Activated CD4-positive, alpha-beta memory T cell treated with anti-CD3 and anti-CD28 coated beads, Interleukin-2, amount 10 ng/mL, durations not matched to agents 7 days and 5 days (primary cell): ENCODE results near the gene ERC2. TPM values are rescaled to one million over a fixed set of nuclear protein-coding genes. Genes with fewer than 3 reads are reported as not detected.

Experiments
- CTCF ChIA-PET: fragments of 350-600 bp; sonication (Branson Sonifier 250); formaldehyde crosslinking; loops from one replicate; lab custom pipeline; 2021; ENCODE audit warnings: antibody characterized with exemption, inconsistent platforms; lab: Charles Lee
- POLR2A ChIA-PET: fragments of 350-600 bp; sonication (Branson Sonifier 250); formaldehyde crosslinking; loops from one replicate; lab custom pipeline; 2021; ENCODE audit warnings: antibody characterized with exemption; lab: Charles Lee
- DNase-seq: peaks from one replicate; pipeline ENCODE4 v3.0.0-alpha.2; 2020
- H3K27ac Mint-ChIP-seq: one replicate; pipeline ENCODE4 v1.8.0; 2021; ENCODE audit warnings: mild to moderate bottlenecking, mixed read lengths
- H3K27me3 Mint-ChIP-seq: one replicate; pipeline ENCODE4 v1.8.0; 2021; ENCODE audit warnings: mixed read lengths
- H3K36me3 Mint-ChIP-seq: one replicate; pipeline ENCODE4 v1.8.0; 2021; ENCODE audit warnings: low read depth, mixed read lengths
- H3K4me1 Mint-ChIP-seq: one replicate; pipeline ENCODE4 v1.8.0; 2021; ENCODE audit warnings: mixed read lengths
- H3K4me3 Mint-ChIP-seq: one replicate; pipeline ENCODE4 v1.8.0; 2021; ENCODE audit warnings: mild to moderate bottlenecking, mixed read lengths
- H3K9me3 Mint-ChIP-seq: one replicate; pipeline ENCODE4 v1.8.0; 2021; ENCODE audit warnings: mixed read lengths
- total RNA-seq, 2 experiments: library from RNA; stranded (reverse); gene quantifications; one replicate each; pipeline ENCODE4 v1.2.3, GENCODE V29; 2021

ERC2 gene
- total RNA-seq, 2 experiments from 2014 or later = not detected

DNA sequence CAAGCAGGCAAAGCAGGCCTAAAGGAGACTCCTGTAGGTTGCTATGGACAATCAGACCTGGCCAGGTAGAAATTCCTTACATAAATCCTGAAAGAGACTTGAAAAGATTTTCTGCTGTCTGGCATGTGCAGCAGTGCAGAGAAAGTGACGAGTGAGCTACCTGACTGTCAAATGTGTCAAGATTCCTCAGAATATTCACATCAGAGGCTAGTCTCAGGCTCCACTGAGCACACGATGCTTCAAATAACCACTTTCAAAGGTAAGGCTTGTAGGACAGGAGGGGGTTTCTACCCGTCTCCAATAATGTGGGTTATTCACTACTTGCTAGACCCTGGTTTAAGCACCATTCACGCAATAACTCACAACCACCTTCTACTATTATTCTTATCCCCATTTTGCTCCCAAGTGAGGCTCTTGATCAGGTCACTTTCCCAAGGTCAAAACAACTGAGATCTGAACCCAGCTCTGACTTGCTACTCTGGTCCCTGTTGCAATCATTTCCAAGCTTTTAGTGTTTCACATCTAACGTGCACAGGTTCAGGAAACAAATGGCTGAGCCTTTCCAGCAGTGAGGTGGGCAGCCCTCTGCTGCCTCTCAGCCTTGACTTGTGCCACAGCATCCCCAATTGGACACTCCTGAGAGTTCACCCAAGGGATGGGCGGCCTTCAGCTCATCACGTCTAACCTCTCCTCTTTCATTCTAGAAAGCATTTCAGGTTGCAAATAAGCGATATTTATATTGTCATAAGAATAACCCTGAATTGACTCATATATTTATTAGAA lies 651.3 kb downstream of the ERC2 start:
- CTCF ChIA-PET = no interaction called here
- no peaks in the 10 kb centered on the region for H3K27me3 Mint-ChIP-seq
- H3K27ac Mint-ChIP-seq = no peak overlapping the region
- no peaks in the 10 kb centered on the region for H3K36me3 Mint-ChIP-seq
- no peak overlapping the region for H3K4me3 Mint-ChIP-seq
- H3K9me3 Mint-ChIP-seq = peaks cover 5% of the 10 kb centered on the region
- POLR2A ChIA-PET = no interaction called here
- no peaks in the 10 kb centered on the region for H3K4me1 Mint-ChIP-seq
- DNase-seq = no peak

DNA sequence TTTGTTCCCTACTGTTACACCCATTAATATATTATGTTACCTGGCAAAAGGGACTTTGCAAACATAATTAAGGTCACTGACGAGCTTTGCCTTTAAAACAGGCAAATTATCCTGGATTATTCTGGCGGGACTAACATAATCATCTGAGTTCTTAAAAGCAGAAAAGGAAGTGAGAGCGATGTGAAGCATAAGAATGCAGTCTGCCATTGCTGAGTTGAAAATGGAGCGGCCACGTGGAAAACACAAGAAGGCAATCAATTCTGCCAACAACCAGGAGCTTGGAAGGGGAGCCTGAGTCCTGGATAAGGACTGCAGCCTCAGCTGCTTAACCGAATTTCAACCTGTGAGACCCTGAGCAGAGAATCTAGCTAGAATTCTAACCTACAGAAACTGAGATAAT lies 653.0 kb downstream of the ERC2 start:
- DNase-seq = no peak
- POLR2A ChIA-PET = no interaction called here
- Mint-ChIP-seq H3K4me1 (no peaks in the 10 kb centered on the region), H3K27me3 (no peaks in the 10 kb centered on the region), H3K4me3 (no peak overlapping the region), H3K9me3 (no peaks in the 10 kb centered on the region), H3K27ac (no peak overlapping the region), H3K36me3 (no peaks in the 10 kb centered on the region)
- CTCF ChIA-PET = no interaction called here

GRCh38 chr3:55813268-55814097 lies 654.8 kb downstream of the ERC2 start:
- Mint-ChIP-seq H3K27ac (no peak overlapping the region), H3K27me3 (no peaks in the 10 kb centered on the region), H3K36me3 (no peaks in the 10 kb centered on the region), H3K4me1 (no peaks in the 10 kb centered on the region), H3K9me3 (no peaks in the 10 kb centered on the region), H3K4me3 (no peak overlapping the region)
- ChIA-PET CTCF (no interaction called here), POLR2A (no interaction called here)
- no peak for DNase-seq

- H3K9me3 Mint-ChIP-seq = no peaks in the 10 kb centered on the region
- ChIA-PET POLR2A (no interaction called here), CTCF (no interaction called here)
- DNase-seq = no peak
- no peaks in the 10 kb centered on the region for H3K4me1 Mint-ChIP-seq
- H3K36me3 Mint-ChIP-seq = no peaks in the 10 kb centered on the region
- no peaks in the 10 kb centered on the region for H3K27me3 Mint-ChIP-seq
- H3K4me3 Mint-ChIP-seq = no peak overlapping the region
- no peak overlapping the region for H3K27ac Mint-ChIP-seq
These were observed 655.8 kb downstream of the ERC2 start for GRCh38 chr3:55812394-55813013.

- no peak for DNase-seq
- Mint-ChIP-seq H3K27me3 (no peaks in the 10 kb centered on the region), H3K36me3 (no peaks in the 10 kb centered on the region), H3K4me1 (no peaks in the 10 kb centered on the region), H3K9me3 (no peaks in the 10 kb centered on the region), H3K4me3 (no peak overlapping the region), H3K27ac (no peak overlapping the region)
- POLR2A ChIA-PET = no interaction called here
- CTCF ChIA-PET = no interaction called here
These were observed 661.1 kb downstream of the ERC2 start for GRCh38 chr3:55807210-55807609.

DNA sequence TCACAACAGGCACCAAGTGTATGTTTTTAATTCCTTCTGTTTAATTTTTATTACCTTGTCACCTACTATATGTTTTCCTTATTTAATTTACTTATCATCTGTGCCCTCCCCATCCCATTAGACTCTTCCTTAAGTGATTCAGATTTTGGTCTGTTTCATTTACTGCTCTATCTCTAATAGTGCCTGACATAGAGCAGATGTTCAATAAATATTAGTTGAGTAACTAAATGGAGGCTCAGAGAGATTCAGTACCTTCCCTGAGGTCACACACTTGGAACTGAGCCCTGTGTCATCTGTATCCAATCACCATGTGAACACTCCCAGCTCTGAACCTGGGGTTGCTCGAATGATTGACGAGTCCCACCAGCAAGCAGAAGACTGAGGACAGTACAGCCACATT lies 663.1 kb downstream of the ERC2 start:
- H3K36me3 Mint-ChIP-seq = no peaks in the 10 kb centered on the region
- POLR2A ChIA-PET = no interaction called here
- H3K27me3 Mint-ChIP-seq = no peaks in the 10 kb centered on the region
- no peak overlapping the region for H3K27ac Mint-ChIP-seq
- H3K4me3 Mint-ChIP-seq = no peak overlapping the region
- H3K4me1 Mint-ChIP-seq = no peaks in the 10 kb centered on the region
- no peak for DNase-seq
- CTCF ChIA-PET = no interaction called here
- H3K9me3 Mint-ChIP-seq = no peaks in the 10 kb centered on the region

GRCh38 chr3:55804170-55805095 lies 663.8 kb downstream of the ERC2 start:
- Mint-ChIP-seq H3K9me3 (no peaks in the 10 kb centered on the region), H3K4me1 (no peaks in the 10 kb centered on the region), H3K27ac (no peak overlapping the region), H3K27me3 (no peaks in the 10 kb centered on the region), H3K4me3 (no peak overlapping the region), H3K36me3 (no peaks in the 10 kb centered on the region)
- no peak for DNase-seq
- CTCF ChIA-PET = no interaction called here
- POLR2A ChIA-PET = no interaction called here

- H3K4me3 Mint-ChIP-seq = no peak overlapping the region
- no peaks in the 10 kb centered on the region for H3K27me3 Mint-ChIP-seq
- no peaks in the 10 kb centered on the region for H3K9me3 Mint-ChIP-seq
- ChIA-PET CTCF (no interaction called here), POLR2A (no interaction called here)
- no peak for DNase-seq
- no peaks in the 10 kb centered on the region for H3K36me3 Mint-ChIP-seq
- no peaks in the 10 kb centered on the region for H3K4me1 Mint-ChIP-seq
- H3K27ac Mint-ChIP-seq = no peak overlapping the region
These were observed 665.5 kb downstream of the ERC2 start for GRCh38 chr3:55802816-55803215.

GRCh38 chr3:55801676-55802075 lies 666.6 kb downstream of the ERC2 start:
- DNase-seq = no peak
- no peak overlapping the region for H3K4me3 Mint-ChIP-seq
- no peaks in the 10 kb centered on the region for H3K27me3 Mint-ChIP-seq
- no peak overlapping the region for H3K27ac Mint-ChIP-seq
- ChIA-PET CTCF (no interaction called here), POLR2A (no interaction called here)
- no peaks in the 10 kb centered on the region for H3K36me3 Mint-ChIP-seq
- H3K9me3 Mint-ChIP-seq = no peaks in the 10 kb centered on the region
- no peaks in the 10 kb centered on the region for H3K4me1 Mint-ChIP-seq

DNA sequence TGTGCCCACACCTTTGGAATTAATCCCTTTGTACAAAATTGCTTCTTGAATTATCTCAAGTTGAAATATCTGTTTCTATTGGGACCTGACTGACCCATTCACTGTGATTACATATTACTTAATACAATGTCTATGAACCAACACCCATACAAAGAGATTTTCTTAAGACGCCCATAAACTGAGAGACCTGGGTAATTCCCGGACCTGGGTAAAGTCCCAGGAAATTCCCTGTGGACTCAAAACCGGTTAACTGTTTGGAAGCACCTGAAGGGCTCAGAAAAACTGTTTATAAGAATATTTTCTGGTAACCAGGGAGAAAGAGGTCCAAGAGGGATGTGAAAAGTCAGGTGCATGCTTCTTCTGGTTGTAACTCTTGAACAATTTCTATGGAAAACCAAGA lies 667.2 kb downstream of the ERC2 start:
- no peaks in the 10 kb centered on the region for H3K4me1 Mint-ChIP-seq
- H3K4me3 Mint-ChIP-seq = no peak overlapping the region
- no peaks in the 10 kb centered on the region for H3K36me3 Mint-ChIP-seq
- H3K27me3 Mint-ChIP-seq = no peaks in the 10 kb centered on the region
- ChIA-PET POLR2A (no interaction called here), CTCF (no interaction called here)
- no peak overlapping the region for H3K27ac Mint-ChIP-seq
- DNase-seq = no peak
- H3K9me3 Mint-ChIP-seq = no peaks in the 10 kb centered on the region

GRCh38 chr3:55797775-55798174 lies 670.5 kb downstream of the ERC2 start:
- Mint-ChIP-seq H3K4me3 (no peak overlapping the region), H3K27ac (no peak overlapping the region), H3K36me3 (no peaks in the 10 kb centered on the region), H3K4me1 (no peaks in the 10 kb centered on the region), H3K27me3 (no peaks in the 10 kb centered on the region), H3K9me3 (no peaks in the 10 kb centered on the region)
- ChIA-PET CTCF (no interaction called here), POLR2A (no interaction called here)
- DNase-seq = no peak

- Mint-ChIP-seq H3K27me3 (no peaks in the 10 kb centered on the region), H3K4me1 (no peaks in the 10 kb centered on the region), H3K9me3 (no peaks in the 10 kb centered on the region), H3K36me3 (no peaks in the 10 kb centered on the region), H3K4me3 (no peak overlapping the region), H3K27ac (no peak overlapping the region)
- CTCF ChIA-PET = no interaction called here
- no peak for DNase-seq
- POLR2A ChIA-PET = no interaction called here
These were observed 671.2 kb downstream of the ERC2 start for GRCh38 chr3:55797084-55797483.

- ChIA-PET CTCF (no interaction called here), POLR2A (no interaction called here)
- no peaks in the 10 kb centered on the region for H3K9me3 Mint-ChIP-seq
- H3K4me3 Mint-ChIP-seq = no peak overlapping the region
- no peaks in the 10 kb centered on the region for H3K27me3 Mint-ChIP-seq
- no peak for DNase-seq
- H3K27ac Mint-ChIP-seq = no peak overlapping the region
- no peaks in the 10 kb centered on the region for H3K36me3 Mint-ChIP-seq
- no peaks in the 10 kb centered on the region for H3K4me1 Mint-ChIP-seq
These were observed 671.7 kb downstream of the ERC2 start for GRCh38 chr3:55796533-55796932.
